NCI-H187 treated with DMSO at 0.1 percent for 48 hours (cell line): Measurements from ENCODE around the gene SYCP2L.
"Not testable (repeated sequence)": the region's sequence is repeated elsewhere in the genome, so short reads cannot be mapped to it uniquely, and the experiment has no call there.

Experiments
- DNase-seq: peaks from one replicate; lab custom pipeline; 2025; lab: John Stamatoyannopoulos, UW

SYCP2L gene

GRCh38 chr6:10957414-10957886 lies 70.6 kb downstream of the SYCP2L start:
- DNase-seq: no peak

GRCh38 chr6:10960171-10960570 lies 73.3 kb downstream of the SYCP2L start:
- DNase-seq: no peak

GRCh38 chr6:10961837-10962236 lies 75.0 kb downstream of the SYCP2L start:
- no peak for DNase-seq

GRCh38 chr6:10962673-10963072 lies 75.8 kb downstream of the SYCP2L start:
- DNase-seq: no peak

GRCh38 chr6:10963113-10963512 lies 76.3 kb downstream of the SYCP2L start:
- no peak for DNase-seq

GRCh38 chr6:10964684-10965083 lies 77.8 kb downstream of the SYCP2L start:
- no peak for DNase-seq

GRCh38 chr6:10968776-10969175 lies 81.9 kb downstream of the SYCP2L start:
- no peak for DNase-seq

GRCh38 chr6:10970731-10971130 lies 83.9 kb downstream of the SYCP2L start:
- no peak for DNase-seq

- DNase-seq: no peak
Measured at GRCh38 chr6:10972196-10972595, 85.3 kb downstream of the SYCP2L start.

GRCh38 chr6:10976571-10976970 lies 89.7 kb downstream of the SYCP2L start:
- no peak for DNase-seq

- DNase-seq: no peak
Measured at GRCh38 chr6:10977231-10977968, 90.5 kb downstream of the SYCP2L start.

GRCh38 chr6:10979603-10980002 lies 92.8 kb downstream of the SYCP2L start:
- DNase-seq: no peak

- DNase-seq: no peak
Measured at GRCh38 chr6:10981409-10981808, 94.6 kb downstream of the SYCP2L start.

GRCh38 chr6:10984959-10985358 lies 98.1 kb downstream of the SYCP2L start:
- DNase-seq: not testable (repeated sequence)

GRCh38 chr6:10989587-10989986 lies 102.7 kb downstream of the SYCP2L start:
- DNase-seq: no peak

- no peak for DNase-seq
Measured at GRCh38 chr6:10991115-10991514, 104.3 kb downstream of the SYCP2L start.

GRCh38 chr6:10993896-10994295 lies 107.0 kb downstream of the SYCP2L start:
- no peak for DNase-seq

GRCh38 chr6:10995114-10995707 lies 108.4 kb downstream of the SYCP2L start:
- no peak for DNase-seq

- no peak for DNase-seq
Measured at GRCh38 chr6:10999994-11000393, 113.1 kb downstream of the SYCP2L start.

- DNase-seq: no peak
Measured at GRCh38 chr6:11002176-11002575, 115.3 kb downstream of the SYCP2L start.

GRCh38 chr6:11003297-11003696 lies 116.4 kb downstream of the SYCP2L start:
- not testable (repeated sequence) for DNase-seq

- DNase-seq: no peak
Measured at GRCh38 chr6:11006061-11006460, 119.2 kb downstream of the SYCP2L start.

GRCh38 chr6:11007715-11008608 lies 121.1 kb downstream of the SYCP2L start:
- no peak for DNase-seq
